K562 (cell line): ENCODE results near the gene EPB41L4B. TPM values are rescaled to one million over a fixed set of nuclear protein-coding genes. Genes with fewer than 3 reads are reported as not detected.

Experiments used
- NBN ChIP-seq: fragments of 450-650 bp; IDR thresholded peaks from 2 replicates; pipeline ENCODE4 v1.6.1; 2016; ENCODE audit warnings: low read depth, mild to moderate bottlenecking
- NCOA4 ChIP-seq: fragments of 450-650 bp; IDR thresholded peaks from 2 replicates; pipeline ENCODE4 v1.6.1; 2018; ENCODE audit warnings: mild to moderate bottlenecking; ENCODE audit not compliant: partially characterized antibody
- RAD21 ChIP-seq, 2 experiments: fragments of 250-450 bp in 1 of 2; fragments of 450-650 bp in 1 of 2; sonication (Bioruptor Pico) in 1 of 2; formaldehyde crosslinking in 1 of 2; IDR thresholded peaks in 1 of 2; conservative IDR thresholded peaks in 1 of 2; 2 replicates each; pipeline versions ENCODE4 v1.4.0 to v1.8.0; 2020 to 2022; ENCODE audit warnings: mild to moderate bottlenecking in 2 of 2, moderate library complexity in 1 of 2
- SIRT6 ChIP-seq: IDR thresholded peaks from one replicate; pipeline ENCODE4 v1.6.1; 2012; ENCODE audit warnings: low read depth, mild to moderate bottlenecking, control low read depth, inconsistent platforms, low read length, moderate library complexity
- SUPT5H ChIP-seq: fragments of 450-650 bp; IDR thresholded peaks from 2 replicates; pipeline ENCODE4 v1.6.1; 2016
- ZNF785 ChIP-seq: fragments of 250-450 bp; sonication (Bioruptor Pico); IDR thresholded peaks from 2 replicates; pipeline ENCODE4 v1.4.0; 2020; ENCODE audit warnings: mild to moderate bottlenecking
- polyA plus RNA-seq, 8 experiments: library from polyadenylated mRNA; depleted of rRNA in 4 of 8; stranded (reverse) in 5 of 8; unstranded in 3 of 8; fragments of >200 nt; fragmentation: Nextera tagmentation in 2 of 8; fragmentation: Illumina TruSeq in 1 of 8; extraction: Ambion mirVana in 2 of 8; extraction: Trizol in 1 of 8; gene quantifications; 2 replicates each; pipeline versions ENCODE4 v1.2.1 to v1.2.3, GENCODE V29; 2011 to 2014; ENCODE audit warnings: inconsistent platforms in 1 of 8, missing spikeins in 1 of 8
- total RNA-seq, 7 experiments: library from RNA; depleted of rRNA in 6 of 7; stranded (reverse); fragments of >200 nt in 6 of 7; fragmentation: Illumina TruSeq in 2 of 7; extraction: Trizol in 2 of 7; gene quantifications; 2 replicates each; pipeline versions ENCODE4 v1.2.1 to v1.2.3, GENCODE V29; 2011 to 2021; ENCODE audit warnings: low replicate concordance in 1 of 7
- TF ChIP-seq, protein P1 (sequence below): IDR thresholded peaks from 2 replicates; pipeline ENCODE4 v1.6.1; 2016; ENCODE audit warnings: missing genetic modification characterization, missing compliant biosample characterization
- TF ChIP-seq, protein P2 (sequence below), 2 experiments: fragments of 450-650 bp; formaldehyde crosslinking in 1 of 2; IDR thresholded peaks; 2 replicates each; pipeline versions ENCODE4 v1.4.0 to v1.6.1; 2014 to 2020; ENCODE audit warnings: mild to moderate bottlenecking in 2 of 2, borderline replicate concordance in 1 of 2, low read depth in 1 of 2

EPB41L4B gene
- total and polyA plus RNA-seq, 9 of the 15 experiments (the other 6 are each of a cell fraction or from before 2014, with no cell fraction given), result 0.09 to 0.38 (median 0.21) TPM

DNA sequence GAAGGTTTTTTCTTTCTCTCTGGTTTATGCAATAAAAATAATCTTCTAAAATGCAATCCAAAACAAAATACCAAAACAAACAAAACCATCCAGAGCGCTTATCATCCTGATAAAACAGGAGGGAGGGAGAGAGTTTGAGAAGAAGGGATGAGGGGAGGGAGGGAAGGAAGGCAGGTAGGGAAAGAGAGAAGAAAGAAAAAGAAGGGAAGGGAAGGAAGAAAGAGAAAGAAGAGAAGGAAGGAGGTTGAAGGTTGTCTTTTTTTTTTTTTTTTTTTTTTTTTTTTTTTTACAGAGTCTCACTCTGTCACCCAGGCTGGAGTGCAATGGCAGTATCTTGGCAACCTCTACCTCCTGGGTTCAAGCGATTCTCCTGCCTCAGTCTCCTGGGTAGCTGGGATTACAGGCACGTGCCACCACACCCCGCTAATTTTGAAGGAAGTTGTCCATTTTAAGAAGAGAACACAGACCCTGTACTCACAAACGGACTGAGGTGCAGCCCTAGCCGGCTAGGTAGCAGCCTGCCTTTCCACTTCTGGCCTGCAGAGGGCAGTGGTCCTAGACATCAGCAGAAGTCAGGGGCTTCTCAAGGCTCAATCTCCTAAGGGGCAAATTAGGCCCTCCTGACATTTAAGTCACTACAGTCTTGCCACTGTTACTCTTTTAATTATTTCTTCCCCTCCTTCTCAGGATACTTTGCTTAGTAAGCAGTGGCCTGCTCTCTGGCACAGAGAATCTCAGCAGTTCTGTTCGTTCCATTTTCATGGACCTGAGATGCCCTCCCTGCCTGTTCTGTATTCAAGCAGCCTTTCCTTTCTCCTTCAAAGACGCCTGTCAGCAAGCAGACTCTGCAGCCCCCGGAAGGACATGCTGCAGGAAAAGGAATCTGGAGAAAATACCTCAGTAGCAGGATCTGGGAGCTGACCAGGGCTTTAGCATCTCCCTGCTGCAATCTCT lies 76.4 kb downstream of the EPB41L4B start (continued):
- TF ChIP-seq RAD21 (CRISPR knock-in tag; conservative IDR thresholded peaks at IDR 0.05 in 1 of 2, IDR thresholded peaks at IDR 0.05 in 1 of 2) (peak; percentile 28 to 66; a peak in 3 of 4 replicates), ZNF785 (peak; percentile 73; the same call in 1 of the 2 replicates), SIRT6 (no peak), NBN (no peak), SUPT5H (no peak), NCOA4 (no peak)
- TF ChIP-seq, protein P1, sequence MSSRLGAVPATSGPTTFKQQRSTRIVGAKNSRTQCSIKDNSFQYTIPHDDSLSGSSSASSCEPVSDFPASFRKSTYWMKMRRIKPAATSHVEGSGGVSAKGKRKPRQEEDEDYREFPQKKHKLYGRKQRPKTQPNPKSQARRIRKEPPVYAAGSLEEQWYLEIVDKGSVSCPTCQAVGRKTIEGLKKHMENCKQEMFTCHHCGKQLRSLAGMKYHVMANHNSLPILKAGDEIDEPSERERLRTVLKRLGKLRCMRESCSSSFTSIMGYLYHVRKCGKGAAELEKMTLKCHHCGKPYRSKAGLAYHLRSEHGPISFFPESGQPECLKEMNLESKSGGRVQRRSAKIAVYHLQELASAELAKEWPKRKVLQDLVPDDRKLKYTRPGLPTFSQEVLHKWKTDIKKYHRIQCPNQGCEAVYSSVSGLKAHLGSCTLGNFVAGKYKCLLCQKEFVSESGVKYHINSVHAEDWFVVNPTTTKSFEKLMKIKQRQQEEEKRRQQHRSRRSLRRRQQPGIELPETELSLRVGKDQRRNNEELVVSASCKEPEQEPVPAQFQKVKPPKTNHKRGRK, result peak; percentile 89
- TF ChIP-seq, protein P2, sequence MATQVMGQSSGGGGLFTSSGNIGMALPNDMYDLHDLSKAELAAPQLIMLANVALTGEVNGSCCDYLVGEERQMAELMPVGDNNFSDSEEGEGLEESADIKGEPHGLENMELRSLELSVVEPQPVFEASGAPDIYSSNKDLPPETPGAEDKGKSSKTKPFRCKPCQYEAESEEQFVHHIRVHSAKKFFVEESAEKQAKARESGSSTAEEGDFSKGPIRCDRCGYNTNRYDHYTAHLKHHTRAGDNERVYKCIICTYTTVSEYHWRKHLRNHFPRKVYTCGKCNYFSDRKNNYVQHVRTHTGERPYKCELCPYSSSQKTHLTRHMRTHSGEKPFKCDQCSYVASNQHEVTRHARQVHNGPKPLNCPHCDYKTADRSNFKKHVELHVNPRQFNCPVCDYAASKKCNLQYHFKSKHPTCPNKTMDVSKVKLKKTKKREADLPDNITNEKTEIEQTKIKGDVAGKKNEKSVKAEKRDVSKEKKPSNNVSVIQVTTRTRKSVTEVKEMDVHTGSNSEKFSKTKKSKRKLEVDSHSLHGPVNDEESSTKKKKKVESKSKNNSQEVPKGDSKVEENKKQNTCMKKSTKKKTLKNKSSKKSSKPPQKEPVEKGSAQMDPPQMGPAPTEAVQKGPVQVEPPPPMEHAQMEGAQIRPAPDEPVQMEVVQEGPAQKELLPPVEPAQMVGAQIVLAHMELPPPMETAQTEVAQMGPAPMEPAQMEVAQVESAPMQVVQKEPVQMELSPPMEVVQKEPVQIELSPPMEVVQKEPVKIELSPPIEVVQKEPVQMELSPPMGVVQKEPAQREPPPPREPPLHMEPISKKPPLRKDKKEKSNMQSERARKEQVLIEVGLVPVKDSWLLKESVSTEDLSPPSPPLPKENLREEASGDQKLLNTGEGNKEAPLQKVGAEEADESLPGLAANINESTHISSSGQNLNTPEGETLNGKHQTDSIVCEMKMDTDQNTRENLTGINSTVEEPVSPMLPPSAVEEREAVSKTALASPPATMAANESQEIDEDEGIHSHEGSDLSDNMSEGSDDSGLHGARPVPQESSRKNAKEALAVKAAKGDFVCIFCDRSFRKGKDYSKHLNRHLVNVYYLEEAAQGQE (IDR thresholded peaks at IDR 0.05; ENCODE audit: borderline replicate concordance), result peak; percentile 45; the same call in 1 of the 2 replicates
- TF ChIP-seq, protein P2 (CRISPR knock-in tag; IDR thresholded peaks at IDR 0.05; ENCODE audit: low read depth), result no peak
